Mesothelial cell of epicardium (in vitro differentiated cells): Measurements from ENCODE around the gene ALKBH3. TPM values are rescaled to one million over a fixed set of nuclear protein-coding genes. Genes with fewer than 3 reads are reported as not detected.
A peak's percentile ranks its signal among the peaks of the same experiment; 100 is the strongest.

Experiments used
- DNase-seq, 2 experiments: peaks; one replicate each; pipeline ENCODE4 v3.0.0; 2021; ENCODE audit warnings: low spot score in 2 of 2; ENCODE audit not compliant: unreplicated experiment in 2 of 2
- H3K27ac Mint-ChIP-seq: 2 replicates; pipeline ENCODE4 v1.8.0; 2021; ENCODE audit warnings: mixed read lengths
- H3K27me3 Mint-ChIP-seq: 2 replicates; pipeline ENCODE4 v1.8.0; 2021; ENCODE audit warnings: low read depth, mixed read lengths
- H3K36me3 Mint-ChIP-seq: 2 replicates; pipeline ENCODE4 v1.8.0; 2021; ENCODE audit warnings: mixed read lengths
- H3K4me1 Mint-ChIP-seq: 2 replicates; pipeline ENCODE4 v1.8.0; 2021; ENCODE audit warnings: mixed read lengths
- H3K4me3 Mint-ChIP-seq: 2 replicates; pipeline ENCODE4 v1.8.0; 2021; ENCODE audit warnings: mild to moderate bottlenecking, moderate library complexity, mixed read lengths
- H3K9me3 Mint-ChIP-seq: 2 replicates; pipeline ENCODE4 v1.8.0; 2021; ENCODE audit warnings: mixed read lengths
- total RNA-seq: library from RNA; stranded (reverse); gene quantifications from 3 replicates; pipeline ENCODE4 v1.2.1, GENCODE V29; 2021
- TF ChIP-seq, protein P1 (sequence below): fragments of 200-600 bp; sonication (generic); IDR thresholded peaks from one replicate; pipeline ENCODE4 v1.5.0; 2021; ENCODE audit warnings: antibody characterized with exemption; ENCODE audit not compliant: unreplicated experiment

Gene ALKBH3
- total RNA-seq, 1 donor from 2014 or later, result 24.3 TPM

- TF ChIP-seq, protein P1, sequence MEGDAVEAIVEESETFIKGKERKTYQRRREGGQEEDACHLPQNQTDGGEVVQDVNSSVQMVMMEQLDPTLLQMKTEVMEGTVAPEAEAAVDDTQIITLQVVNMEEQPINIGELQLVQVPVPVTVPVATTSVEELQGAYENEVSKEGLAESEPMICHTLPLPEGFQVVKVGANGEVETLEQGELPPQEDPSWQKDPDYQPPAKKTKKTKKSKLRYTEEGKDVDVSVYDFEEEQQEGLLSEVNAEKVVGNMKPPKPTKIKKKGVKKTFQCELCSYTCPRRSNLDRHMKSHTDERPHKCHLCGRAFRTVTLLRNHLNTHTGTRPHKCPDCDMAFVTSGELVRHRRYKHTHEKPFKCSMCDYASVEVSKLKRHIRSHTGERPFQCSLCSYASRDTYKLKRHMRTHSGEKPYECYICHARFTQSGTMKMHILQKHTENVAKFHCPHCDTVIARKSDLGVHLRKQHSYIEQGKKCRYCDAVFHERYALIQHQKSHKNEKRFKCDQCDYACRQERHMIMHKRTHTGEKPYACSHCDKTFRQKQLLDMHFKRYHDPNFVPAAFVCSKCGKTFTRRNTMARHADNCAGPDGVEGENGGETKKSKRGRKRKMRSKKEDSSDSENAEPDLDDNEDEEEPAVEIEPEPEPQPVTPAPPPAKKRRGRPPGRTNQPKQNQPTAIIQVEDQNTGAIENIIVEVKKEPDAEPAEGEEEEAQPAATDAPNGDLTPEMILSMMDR, result no peak
- H3K9me3 Mint-ChIP-seq, result peaks cover 4% of the 10 kb centered on the region
- peak in 1 of 2 experiments; percentile 31 for DNase-seq
- no peaks in the 10 kb centered on the region for H3K36me3 Mint-ChIP-seq
- peaks cover 10% of the 10 kb centered on the region for H3K27me3 Mint-ChIP-seq
- H3K4me3 Mint-ChIP-seq, result no peak overlapping the region
- H3K27ac Mint-ChIP-seq, result no peak overlapping the region
- peaks cover 8% of the 10 kb centered on the region for H3K4me1 Mint-ChIP-seq
Observed at GRCh38 chr11:43957571-43957970, 76.9 kb downstream of the ALKBH3 start.

DNA sequence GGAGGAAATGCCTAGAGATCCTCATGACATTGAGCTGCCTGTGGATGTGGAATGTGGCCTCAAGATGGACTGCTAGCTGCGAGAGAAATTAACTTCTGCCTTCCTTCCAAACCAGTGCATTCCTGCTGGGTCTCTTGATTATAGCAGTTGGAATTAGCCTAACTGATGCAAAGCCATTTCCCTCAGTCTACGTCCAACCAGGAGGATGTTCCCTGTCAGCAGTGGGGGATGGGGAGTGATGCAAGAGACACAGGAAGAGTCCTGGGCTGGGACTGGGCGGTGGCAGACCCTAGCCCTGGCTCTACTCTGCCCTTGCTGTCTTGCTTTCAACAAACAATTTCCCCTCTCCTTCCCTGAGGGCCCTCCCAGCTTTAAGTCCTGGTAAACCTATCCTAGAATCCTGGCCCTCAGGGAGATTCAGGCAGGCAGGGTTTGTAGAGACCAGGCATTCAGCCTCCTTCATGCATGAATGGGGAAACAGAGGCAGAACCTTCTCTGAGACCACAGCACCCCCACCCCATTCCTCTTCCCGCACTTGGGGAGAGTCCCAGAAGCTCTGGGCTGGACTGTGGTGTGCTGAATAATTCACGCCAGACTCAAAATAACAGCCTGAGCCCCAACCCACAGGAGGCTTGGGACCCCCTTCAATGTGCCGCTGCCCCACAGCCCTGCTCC lies 78.8 kb downstream of the ALKBH3 start:
- TF ChIP-seq, protein P1, result no peak
- peaks cover 14% of the 10 kb centered on the region for H3K4me1 Mint-ChIP-seq
- no peak overlapping the region for H3K4me3 Mint-ChIP-seq
- H3K36me3 Mint-ChIP-seq, result no peaks in the 10 kb centered on the region
- DNase-seq, result peak in 1 of 2 experiments; percentile 19
- peaks cover 4% of the 10 kb centered on the region for H3K9me3 Mint-ChIP-seq
- H3K27ac Mint-ChIP-seq, result no peak overlapping the region
- peaks cover 10% of the 10 kb centered on the region for H3K27me3 Mint-ChIP-seq

GRCh38 chr11:43962383-43963278 lies 82.0 kb downstream of the ALKBH3 start:
- H3K36me3 Mint-ChIP-seq, result no peaks in the 10 kb centered on the region
- H3K27me3 Mint-ChIP-seq, result peaks cover 1% of the 10 kb centered on the region
- peak in 1 of 2 experiments; percentile 11 for DNase-seq
- H3K27ac Mint-ChIP-seq, result peak overlapping the region; percentile 31
- peaks cover 17% of the 10 kb centered on the region for H3K9me3 Mint-ChIP-seq
- H3K4me1 Mint-ChIP-seq, result peaks cover 13% of the 10 kb centered on the region
- peak overlapping the region; percentile 50 for H3K4me3 Mint-ChIP-seq
- TF ChIP-seq, protein P1, result no peak

GRCh38 chr11:43963279-43963620 lies 82.6 kb downstream of the ALKBH3 start:
- DNase-seq, result no peak
- peaks cover 13% of the 10 kb centered on the region for H3K4me1 Mint-ChIP-seq
- H3K4me3 Mint-ChIP-seq, result no peak overlapping the region
- H3K36me3 Mint-ChIP-seq, result no peaks in the 10 kb centered on the region
- TF ChIP-seq, protein P1, result no peak
- H3K27ac Mint-ChIP-seq, result no peak overlapping the region
- H3K9me3 Mint-ChIP-seq, result peaks cover 16% of the 10 kb centered on the region
- H3K27me3 Mint-ChIP-seq, result peaks cover 1% of the 10 kb centered on the region

DNA sequence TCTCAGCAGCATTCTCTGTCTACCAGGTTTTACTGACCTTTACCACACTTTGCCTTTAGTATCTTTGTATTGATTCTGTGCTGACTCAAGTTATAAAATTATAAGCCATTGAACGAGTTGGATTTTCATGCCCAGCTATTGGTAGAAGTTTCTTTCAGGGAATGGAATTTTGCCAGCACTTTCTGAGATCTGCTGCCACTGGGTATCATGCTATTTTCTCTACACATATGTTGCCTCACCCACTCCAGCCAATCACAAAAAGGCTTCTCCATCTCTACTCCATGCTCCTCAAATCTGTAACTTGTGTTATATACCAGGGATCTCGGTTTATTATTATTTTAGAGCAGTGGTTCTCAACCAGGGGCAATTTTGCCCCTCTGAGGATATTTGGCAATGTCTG lies 87.0 kb downstream of the ALKBH3 start:
- no peaks in the 10 kb centered on the region for H3K36me3 Mint-ChIP-seq
- TF ChIP-seq, protein P1, result no peak
- H3K27me3 Mint-ChIP-seq, result peaks cover 1% of the 10 kb centered on the region
- DNase-seq, result no peak
- peaks cover 14% of the 10 kb centered on the region for H3K4me1 Mint-ChIP-seq
- peaks cover 12% of the 10 kb centered on the region for H3K9me3 Mint-ChIP-seq
- H3K4me3 Mint-ChIP-seq, result no peak overlapping the region
- no peak overlapping the region for H3K27ac Mint-ChIP-seq
